GM19438 (cell line): ENCODE measurements around the gene CSTF3.
"Not testable (repeated sequence)": the region's sequence is repeated elsewhere in the genome, so short reads cannot be mapped to it uniquely, and the experiment has no call there.

Experiments
- ATAC-seq: cut with Tn5 transposase; IDR thresholded peaks from one replicate; pipeline ENCODE4 v1.9.1; 2021; ENCODE audit warnings: low read depth; ENCODE audit not compliant: unreplicated experiment

Gene CSTF3

DNA sequence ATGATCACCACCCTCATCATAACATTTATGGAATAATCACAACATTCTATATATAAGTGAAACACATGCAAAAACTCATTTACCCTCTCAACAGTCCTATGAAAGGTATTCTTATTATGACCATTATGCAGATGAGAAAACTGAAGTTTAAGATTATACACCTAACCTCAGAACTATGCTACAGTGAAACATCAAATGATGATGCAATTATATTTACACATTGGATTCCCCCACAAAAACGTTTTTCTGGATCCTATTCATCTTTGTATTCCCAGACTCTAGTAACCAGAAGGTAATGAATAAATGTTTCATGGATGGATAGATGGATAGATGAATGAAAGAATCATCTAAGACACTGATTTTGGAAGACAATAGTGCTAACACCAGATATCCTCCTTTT, 67.1 kb downstream of the CSTF3 start:
- no peak for ATAC-seq

DNA sequence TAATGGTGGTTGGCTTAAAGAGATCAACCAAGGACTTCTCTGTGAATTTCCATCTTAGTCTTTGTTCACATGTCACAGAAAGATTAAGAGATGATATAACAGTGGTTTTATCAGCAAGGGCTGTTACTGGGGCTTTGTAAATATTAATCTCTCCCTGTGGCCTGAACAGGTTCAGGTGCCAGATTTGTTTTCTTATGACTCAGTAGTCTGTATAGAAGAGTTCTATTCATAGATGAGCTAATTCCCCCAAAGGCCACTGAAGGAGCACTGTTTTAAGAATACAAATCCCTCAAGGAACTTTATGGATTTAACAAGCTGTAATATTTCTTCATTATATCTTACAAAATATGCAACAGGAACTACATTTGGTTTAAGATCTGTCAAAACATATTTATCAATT, 71.5 kb downstream of the CSTF3 start:
- no peak for ATAC-seq

DNA sequence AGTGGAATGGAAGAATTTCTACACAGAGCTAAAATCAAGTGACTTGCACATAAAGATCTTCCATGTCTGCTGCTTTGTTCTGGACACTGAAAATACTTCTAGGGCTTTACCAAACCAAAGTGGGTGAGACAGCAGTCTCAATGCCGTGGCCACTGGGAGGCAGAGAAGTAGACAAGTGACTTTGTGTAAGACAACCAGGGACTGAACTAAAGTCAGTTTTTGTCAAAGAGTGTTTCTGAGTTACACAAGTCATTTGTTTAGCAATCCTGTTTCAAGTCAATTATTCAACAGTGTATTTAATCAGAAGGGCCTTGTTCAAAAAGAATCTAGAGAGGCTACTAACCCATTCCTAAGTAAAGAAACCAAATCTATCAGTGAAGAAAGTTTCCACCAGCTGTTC, 75.3 kb downstream of the CSTF3 start:
- no peak for ATAC-seq

DNA sequence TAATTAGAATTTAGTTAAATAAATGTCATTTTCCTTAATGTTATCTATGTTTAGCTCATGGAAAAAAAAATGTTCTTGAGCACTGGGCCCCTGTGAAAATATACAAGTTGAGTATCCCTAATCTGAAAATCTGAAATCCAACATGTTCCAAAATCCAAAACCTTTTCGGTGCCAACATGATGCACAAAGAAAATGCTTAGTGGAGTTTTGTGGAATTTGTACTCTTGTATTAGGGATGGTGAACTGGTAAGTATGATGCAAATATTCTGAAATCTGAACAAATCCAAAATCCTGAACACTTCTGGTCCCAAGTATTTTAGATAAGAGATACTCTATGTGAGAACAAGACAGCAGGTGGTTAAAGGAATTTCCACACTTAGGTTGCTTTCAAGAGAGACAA, 77.4 kb downstream of the CSTF3 start:
- ATAC-seq, result no peak

DNA sequence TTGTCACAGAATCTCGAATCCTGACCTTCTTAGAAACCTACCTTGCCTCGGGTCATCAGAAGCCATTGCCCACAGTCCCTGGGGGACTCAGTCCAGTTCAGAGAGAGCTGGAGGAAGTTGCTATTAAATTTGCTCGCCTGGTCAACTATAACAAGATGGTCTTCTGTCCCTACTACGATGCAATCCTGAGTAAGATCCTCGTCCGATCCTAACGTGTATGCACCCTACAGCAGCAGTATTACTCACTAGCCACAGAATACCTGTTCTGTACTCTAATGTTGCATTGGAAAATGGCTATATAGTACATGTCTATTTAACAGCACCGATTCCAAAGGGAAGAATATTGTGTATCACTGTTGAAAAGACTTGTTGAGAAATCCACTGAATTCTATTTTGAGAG, 88.8 kb downstream of the CSTF3 start:
- no peak for ATAC-seq

DNA sequence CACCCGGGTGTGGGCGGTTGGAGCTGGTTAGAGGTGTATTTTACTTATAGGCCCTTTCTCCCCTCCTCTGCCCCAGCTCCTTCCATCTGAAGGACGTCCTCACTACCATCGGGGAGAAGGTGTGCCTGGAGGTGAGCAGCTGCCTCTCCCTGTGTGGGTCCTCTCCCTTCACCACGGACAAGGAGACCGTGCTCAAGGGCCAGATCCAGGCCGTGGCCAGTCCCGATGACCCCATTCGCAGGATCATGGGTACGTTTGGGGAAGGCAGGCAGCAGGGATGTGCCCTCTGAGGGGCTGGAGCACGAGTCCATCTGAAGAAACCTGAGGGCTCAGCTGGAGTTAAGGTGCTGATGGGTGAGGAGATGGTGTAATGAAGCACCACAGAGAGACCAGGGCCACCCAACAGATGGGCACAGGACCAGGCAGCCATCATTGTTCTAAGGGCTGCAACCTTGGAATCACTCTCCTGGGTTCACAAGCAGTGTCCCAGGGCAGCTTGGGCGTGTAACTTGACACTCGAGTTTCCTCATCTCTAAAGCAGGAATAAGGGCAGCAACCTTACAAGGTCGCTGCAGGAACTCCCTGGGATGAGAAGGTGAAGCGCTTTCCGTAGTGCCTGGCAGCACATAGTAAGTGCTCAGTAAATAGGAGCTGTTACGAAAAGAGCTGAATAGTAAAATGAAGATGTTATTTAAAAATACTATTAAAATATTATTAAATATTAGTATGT, 92.5 kb downstream of the CSTF3 start:
- ATAC-seq, result no peak

DNA sequence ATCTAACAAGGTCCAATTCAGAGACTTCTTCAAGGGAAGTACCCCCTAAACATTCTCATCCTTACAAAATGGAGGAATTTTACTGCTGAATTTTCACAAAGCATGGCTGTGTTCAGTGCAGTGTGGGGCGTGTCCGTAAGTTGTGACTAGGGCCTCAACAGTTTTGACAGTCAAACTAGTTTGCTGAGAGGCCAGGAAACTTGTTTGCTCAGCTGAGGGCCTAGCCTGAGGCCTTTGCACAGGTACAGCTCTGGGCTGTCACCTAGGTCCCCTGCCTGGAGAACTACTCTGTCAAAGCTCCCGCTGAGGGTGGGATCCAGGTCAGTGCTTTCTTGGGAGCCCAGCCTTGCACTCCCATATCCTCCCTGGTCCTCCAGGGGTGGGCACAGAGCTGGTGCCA, 94.0 kb downstream of the CSTF3 start:
- ATAC-seq, result no peak

DNA sequence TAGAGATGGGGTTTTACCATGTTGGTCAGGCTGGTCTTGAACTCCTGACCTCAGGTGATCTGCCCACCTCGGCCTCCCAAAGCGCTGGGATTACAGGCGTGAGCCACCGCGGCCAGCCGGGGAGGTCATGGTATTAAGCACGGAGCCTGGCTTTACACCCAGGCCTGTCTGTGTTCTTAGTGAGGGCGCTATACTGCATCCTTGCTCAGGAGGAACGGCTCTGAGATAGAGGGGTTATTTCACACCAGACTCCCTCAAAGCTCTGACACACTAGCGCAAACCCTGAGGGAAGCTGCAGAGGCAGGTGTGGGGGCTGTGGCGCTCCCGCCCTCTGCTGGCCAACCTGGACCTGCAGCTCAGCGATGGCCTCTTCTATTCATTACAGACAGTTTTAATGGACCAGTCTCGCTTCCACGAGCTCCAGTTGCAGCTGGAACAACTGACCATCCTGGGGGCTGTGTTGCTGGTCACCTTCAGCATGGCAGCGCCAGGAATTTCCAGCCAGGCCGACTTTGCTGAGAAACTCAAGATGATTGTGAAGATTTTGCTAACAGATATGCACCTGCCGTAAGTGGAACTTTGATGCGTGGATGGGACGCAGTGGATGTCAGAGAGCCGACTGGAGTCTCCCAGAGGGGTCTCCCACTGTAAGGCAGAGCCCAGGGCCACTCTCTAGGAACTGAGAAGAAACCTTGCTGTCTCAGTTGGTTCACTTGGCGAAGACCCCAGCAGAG, 95.7 kb downstream of the CSTF3 start:
- peak; percentile 66 for ATAC-seq

DNA sequence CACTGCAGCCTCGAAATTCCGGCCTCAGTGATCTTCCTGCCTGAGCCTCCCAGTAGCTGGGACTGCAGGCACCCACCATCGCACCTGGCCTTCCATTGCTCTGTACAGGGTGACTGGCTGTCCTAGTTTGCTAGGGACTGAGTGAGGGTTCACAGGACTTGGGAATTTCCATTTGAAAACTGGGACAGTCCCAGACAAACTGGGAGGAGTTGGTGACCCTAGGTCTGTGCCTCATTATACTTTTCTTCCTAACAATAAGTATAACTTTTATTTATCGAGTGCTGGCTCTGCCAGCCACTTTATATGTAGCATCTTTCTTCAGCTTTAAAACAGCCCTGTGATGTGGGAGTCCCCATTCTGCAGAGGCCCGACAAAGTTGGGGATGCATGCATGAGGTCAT, 96.4 kb downstream of the CSTF3 start:
- ATAC-seq, result no peak

DNA sequence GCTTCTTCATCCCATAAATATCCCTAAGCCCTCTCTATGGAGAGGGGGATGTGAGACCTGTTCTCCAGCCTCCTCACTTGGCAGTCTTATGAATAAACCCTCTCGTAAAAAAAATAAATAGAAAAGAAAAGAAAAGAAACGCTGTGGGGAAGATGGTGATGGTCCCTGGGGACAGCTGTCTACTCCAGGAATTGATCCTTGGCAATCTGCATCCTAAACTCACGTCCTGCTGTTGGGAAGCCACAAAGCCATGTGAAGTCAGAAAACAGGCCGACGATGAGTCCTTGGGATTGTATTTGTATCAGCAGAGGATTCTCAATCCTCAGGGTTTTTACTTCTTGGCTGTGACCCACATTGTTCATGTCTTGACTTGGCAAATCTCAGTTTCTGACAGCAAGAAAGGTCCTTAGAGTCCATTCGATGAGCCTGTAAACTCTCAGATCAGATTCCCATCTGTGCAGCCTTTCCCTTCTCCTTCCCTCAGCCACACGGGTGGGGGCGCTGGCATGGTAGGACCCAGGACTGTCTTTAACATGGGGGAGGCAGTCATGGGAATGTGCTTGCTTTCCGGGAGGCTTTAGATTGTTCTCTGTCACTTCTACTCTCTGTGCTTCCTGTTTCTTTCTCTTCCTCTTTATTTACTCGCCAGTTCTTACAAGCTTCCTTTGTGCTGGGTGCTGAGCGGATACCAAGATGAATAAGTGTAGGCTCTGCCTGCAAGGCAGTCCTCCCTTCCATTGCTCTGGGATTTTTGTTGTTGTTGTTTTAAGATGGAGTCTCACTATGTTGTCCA, 97.1 kb downstream of the CSTF3 start:
- ATAC-seq, result no peak

DNA sequence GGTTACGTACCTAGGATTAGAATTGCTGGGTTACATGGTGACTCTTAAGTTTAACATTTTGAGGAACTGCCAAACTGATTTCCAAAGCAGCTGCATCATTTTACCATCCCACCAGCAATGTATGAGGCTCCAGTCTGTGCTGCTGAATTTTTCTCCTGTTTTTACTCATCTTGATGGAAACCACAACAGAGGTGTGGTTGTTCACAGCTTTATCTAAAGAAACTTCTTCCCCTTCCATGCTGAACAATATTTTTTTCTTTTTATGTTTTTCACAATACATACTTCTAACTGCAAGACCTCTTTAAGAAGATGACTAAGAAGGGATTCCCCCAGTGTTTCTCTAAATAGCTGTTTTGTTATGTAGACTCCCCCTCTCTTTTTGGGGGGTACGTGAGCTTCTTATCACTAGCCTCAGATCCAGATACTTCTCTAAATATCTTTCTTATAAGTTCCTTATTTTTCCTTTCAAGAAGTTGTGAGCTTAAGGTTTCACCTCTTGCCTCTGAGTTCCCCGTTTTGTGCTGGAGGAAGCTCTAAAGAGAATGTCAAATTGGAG, 97.9 kb downstream of the CSTF3 start:
- no peak for ATAC-seq

DNA sequence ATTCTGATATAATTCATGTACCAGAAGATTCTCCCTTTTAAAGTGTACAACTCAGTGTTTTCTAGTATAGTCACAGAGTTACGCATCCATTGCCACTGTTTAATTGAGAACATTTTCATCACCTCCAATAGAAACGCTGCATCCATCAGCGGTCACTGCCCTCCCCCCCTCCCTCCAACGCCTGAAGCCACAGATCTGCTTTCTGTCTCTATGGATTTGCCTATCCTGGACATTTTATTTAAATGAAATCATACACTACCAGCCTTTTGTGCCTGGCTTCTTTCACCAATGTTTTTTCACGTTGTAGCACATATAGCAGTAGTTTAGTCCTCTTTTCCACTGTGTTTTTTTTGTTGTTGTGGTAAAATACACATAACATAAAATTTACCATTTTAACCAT, 99.1 kb downstream of the CSTF3 start:
- ATAC-seq, result no peak

DNA sequence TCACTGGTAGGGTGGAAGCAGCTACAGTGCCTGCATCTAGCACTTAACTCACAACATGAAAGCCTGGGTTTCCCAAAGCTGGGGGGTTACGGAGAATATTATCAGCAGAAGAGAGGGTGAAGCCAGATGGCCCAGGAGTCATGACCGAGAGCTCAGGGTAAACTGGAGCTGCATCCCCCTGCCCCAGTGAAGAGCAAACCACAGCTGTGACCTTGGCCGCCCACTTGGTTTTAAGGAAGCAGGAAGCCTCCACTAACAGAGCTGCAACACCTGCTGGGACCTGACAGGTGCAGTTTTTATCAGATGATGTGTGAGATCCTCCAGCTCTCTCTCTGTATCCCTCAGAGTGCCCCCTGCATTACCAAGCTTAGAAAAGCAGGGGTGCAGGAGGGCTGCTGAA, 101.0 kb downstream of the CSTF3 start:
- no peak for ATAC-seq

DNA sequence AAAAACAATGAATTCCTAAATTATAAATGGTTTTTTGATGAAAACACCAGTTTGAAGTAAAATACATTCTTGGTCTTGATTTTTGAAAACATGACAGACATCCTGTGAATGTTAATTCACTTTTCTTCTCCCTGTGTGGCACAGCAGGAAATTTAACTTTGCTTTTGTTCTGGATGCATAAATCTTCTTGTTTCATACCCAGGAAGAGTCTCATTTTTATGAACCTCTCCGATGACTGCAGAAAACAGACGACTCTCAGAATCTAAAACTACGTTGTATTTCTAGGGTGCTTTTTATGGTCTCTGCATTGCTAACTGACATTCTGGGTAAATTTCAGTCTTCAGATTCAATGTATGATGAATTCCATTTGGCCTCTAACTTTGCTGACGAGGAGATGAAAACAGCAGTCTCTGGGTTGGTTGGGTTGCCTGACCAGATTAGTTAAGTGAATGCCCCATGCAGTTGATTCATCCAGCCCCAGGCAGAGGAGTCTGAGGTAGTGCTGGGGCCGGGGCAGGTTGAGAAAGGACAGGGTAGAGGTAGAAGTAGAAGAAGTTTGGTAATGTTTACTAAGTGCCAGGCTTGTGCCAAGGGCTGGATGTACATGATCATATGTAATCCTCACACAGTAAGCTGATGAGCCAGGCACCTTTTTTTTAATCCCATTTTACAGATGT, 101.8 kb downstream of the CSTF3 start:
- no peak for ATAC-seq

DNA sequence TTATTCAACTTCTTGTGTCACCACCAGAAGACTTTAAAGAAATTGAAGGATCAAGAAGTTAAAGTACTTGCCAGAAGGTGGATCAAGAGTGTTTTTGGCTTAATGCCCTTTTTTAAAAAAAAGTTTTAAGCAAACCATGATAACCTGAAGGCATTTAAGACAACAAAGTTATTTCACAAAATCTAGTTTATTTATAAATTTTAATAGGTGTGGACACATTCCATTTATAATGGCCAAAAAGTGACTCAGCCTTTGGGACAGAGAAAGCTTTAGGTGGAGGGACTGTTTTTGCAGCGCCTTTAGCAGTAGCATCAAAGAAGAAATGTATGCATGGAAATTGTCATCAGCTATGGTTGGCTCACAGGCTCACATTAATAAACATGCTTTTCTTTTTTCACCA, 104.0 kb downstream of the CSTF3 start:
- ATAC-seq, result no peak

DNA sequence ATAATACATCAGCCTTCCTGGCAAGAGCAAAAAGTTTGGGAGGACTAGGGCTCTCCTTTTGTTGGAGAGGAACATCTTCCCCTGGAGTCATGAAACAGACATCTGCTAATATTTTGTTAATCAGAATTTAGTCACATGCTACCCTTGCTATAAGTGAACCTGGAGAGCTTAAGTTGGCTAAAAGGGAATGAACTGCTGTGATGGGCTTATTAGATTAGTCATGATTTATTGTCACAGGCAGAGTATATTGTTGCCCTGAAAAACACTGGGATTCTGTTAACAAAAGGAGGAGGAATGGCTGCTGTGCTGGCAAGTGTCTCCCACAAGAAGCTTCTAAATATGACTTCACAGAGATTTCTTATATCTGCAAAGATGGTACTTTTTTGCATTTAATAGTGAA, 105.9 kb downstream of the CSTF3 start:
- no peak for ATAC-seq

DNA sequence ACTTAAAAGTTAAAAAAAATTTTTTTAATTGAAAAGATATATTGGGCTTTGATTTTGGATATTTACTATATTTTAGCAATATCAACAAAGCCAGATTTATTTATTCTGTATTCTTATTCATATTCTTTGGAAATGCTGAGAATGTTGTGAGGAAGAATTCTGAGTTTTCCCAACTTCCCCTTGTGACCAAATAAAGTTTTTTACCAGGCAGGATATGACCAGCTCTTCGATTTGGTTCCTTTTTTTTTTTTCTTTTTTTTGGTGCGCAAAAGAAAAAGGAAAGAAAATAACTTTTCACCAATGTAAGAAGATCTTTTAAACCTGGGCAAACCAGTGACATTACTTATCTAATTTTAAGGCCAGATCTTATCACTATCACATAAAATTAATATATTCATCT, 109.0 kb downstream of the CSTF3 start:
- no peak for ATAC-seq

DNA sequence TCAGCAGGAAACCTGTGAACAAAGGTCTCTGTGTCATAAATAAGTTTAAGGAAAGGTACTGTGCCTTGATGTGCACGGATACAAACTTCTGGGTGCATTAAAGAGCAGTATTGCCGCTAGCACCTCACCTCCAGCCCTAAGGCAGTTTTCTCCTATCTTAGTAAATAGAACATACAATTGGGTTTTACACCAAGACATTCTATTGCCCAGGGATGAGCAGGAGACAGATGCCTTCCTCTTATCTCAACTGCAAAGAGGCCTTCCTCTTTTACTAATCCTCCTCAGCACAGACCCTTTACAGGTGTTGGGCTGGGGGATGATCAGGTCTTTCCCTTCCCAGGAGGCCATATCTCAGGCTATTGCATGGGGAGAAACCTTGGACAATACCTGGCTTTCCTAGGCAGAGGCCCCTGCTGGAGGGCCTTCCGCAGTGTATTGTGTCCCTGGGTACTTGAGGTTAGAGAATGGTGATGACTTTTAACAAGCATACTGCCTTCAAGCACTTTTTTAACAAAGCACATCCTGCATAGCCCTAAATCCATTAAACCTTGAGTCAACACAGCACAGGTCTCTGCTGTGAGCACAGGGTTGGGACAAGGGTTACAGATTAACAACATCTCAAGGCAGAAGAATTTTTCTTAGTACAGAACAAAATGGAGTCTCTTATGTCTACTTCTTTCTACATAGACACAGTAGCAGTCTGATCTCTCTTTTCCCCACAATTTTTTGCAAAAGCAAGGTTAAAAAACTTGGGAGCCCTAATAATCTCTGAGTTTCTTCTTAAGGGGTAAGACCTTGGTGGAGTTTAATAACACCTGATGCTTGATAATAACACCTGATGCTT, 111.5 kb downstream of the CSTF3 start:
- ATAC-seq, result not testable (repeated sequence)

DNA sequence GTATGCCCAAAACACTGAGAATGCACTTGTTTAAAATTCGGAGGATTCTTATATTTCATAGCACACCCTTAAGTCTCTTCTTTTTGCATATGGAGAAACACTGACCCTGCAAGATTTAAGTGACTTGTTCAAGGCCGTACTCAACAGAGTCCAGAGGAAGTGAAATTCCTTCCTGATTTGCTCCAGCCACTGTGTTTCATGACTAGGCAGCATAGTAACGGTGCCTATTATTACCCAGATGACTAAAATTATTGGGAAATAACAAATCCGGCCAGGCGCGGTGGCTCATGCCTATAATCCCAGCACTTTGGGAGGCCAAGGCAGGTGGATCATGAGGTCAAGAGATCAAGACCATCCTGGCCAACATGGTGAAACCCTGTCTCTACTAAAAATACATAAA, 112.6 kb downstream of the CSTF3 start:
- ATAC-seq, result not testable (repeated sequence)
